ENCODE measurements around the gene SPRR1B.

DNA sequence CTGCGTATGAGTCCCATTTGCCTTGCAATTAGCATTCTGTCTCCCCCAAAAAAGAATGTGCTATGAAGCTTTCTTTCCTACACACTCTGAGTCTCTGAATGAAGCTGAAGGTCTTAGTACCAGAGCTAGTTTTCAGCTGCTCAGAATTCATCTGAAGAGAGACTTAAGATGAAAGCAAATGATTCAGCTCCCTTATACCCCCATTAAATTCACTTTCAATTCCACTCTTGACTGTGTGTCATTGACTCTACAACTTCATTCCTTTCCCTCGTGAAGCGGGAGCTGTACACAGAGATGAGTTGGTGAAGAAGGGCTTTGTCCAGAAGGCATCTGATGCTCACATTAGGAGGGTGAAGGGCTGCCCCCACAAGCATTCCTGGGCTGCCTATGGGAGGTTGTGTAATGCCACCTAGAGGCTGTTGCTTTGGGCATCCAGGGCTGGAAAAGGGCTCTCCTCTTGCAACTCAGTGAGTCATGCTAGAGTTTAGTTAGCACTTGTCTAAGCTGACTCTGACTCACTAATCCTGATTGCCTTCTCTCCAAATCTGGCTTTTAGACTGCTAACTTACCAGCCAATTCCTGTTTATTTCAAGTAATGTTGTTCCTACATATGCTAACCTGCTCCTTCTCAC is 1.8 kb downstream of the SPRR1B start:
- TF ChIP-seq, protein P1, sequence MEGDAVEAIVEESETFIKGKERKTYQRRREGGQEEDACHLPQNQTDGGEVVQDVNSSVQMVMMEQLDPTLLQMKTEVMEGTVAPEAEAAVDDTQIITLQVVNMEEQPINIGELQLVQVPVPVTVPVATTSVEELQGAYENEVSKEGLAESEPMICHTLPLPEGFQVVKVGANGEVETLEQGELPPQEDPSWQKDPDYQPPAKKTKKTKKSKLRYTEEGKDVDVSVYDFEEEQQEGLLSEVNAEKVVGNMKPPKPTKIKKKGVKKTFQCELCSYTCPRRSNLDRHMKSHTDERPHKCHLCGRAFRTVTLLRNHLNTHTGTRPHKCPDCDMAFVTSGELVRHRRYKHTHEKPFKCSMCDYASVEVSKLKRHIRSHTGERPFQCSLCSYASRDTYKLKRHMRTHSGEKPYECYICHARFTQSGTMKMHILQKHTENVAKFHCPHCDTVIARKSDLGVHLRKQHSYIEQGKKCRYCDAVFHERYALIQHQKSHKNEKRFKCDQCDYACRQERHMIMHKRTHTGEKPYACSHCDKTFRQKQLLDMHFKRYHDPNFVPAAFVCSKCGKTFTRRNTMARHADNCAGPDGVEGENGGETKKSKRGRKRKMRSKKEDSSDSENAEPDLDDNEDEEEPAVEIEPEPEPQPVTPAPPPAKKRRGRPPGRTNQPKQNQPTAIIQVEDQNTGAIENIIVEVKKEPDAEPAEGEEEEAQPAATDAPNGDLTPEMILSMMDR (conservative IDR thresholded peaks at IDR 0.05) = peak; percentile 64
- no peak for TF ChIP-seq EZH2 (IDR thresholded peaks at IDR 0.05; ENCODE audit: low read depth)

Data from PC-9 (cell line).